ENCODE results near the gene SLC37A1. TPM values are rescaled to one million over a fixed set of nuclear protein-coding genes. Genes with fewer than 3 reads are reported as not detected.

Gene SLC37A1
- total and polyA plus RNA-seq, 2 of the 13 experiments (the other 11 are each of a cell fraction or from before 2014, with no cell fraction given) = 0.22 to 0.40 TPM

- no peak for TF ChIP-seq ZNF407 (CRISPR knock-in tag; IDR thresholded peaks at IDR 0.05; ENCODE audit: not compliant biosample characterization)
- 0 out of 2 replicates have a peak, but pooled peaks have one; percentile 7 for TF ChIP-seq ZBTB33 (CRISPR knock-in tag; IDR thresholded peaks at IDR 0.05)
- TF ChIP-seq SATB2 (CRISPR knock-in tag; IDR thresholded peaks at IDR 0.05) = no peak
Measured at GRCh38 chr21:42520628-42521253, 7.1 kb downstream of the SLC37A1 start (continued).

All from HepG2 (cell line).